HG03558 (cell line): Measurements from ENCODE around the gene CSF1.
"Not testable (repeated sequence)": the region's sequence is repeated elsewhere in the genome, so short reads cannot be mapped to it uniquely, and the experiment has no call there.

ENCODE experiments used
- ATAC-seq: cut with Tn5 transposase; IDR thresholded peaks from one replicate; pipeline ENCODE4 v1.9.1; 2021; ENCODE audit warnings: moderate number of reproducible peaks; ENCODE audit not compliant: unreplicated experiment; ENCODE audit errors: extremely low read depth

Gene CSF1

DNA sequence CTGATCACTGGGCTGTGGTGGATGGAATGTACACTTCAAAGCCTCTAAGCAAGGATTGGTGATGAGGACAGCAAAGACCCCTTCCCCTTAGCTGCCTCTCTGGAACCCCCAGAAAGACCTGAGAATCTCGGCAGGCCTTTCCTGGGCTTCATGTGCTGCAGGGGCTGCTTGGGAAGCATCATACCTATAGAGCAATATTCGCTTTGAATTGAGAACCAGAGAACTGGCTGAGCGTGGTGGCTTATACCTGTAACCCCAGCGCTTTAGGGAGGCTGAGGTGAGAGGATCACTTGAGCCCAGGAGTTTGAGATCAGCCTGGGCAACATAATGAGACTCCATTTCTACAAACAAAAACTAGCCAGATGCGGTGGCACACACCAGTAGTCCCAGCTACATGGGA, 22.0 kb downstream of the CSF1 start:
- no peak for ATAC-seq

- no peak for ATAC-seq
Measured at GRCh38 chr1:109933856-109934711, 23.4 kb downstream of the CSF1 start.

DNA sequence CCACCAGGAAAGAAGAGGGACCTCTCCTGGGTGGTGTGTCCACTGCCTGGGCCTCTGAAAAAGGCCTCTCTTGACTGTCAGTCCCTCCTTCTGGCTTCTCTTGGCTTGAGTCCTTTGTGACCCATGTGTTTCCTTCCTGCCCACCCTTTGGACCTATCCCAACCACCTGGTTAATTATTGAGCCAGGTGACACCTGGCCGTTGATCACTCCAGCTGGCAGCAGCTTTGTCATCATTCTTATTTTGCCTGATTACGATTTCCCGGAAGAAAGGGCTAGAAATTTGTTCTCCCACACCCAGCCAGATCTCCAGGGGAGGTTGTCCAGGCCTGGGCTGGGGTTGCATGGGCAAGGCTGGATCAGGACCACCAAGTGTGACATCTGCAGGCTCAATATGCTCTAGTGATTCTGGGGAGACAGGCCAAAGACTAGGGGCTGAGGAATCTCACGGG, 24.8 kb downstream of the CSF1 start:
- ATAC-seq: no peak

DNA sequence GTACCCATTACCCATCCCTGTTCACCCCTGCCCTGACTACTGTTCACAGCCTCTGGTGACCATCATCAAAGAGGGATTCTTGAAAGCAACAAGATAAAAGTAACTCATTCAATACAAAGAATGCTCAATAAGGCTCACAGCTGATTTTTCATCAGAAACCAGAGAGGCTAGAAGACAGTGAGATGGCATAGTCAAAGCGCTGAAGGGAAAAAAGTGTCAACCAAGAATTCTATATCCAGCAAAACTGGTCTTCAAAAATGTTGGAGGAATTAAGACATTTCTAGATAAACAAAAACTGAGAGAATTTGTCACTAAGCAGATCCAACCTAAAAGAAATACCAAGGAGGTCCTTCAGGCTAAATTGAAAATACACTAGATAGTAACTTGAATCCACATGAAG, 27.1 kb downstream of the CSF1 start:
- ATAC-seq: no peak

DNA sequence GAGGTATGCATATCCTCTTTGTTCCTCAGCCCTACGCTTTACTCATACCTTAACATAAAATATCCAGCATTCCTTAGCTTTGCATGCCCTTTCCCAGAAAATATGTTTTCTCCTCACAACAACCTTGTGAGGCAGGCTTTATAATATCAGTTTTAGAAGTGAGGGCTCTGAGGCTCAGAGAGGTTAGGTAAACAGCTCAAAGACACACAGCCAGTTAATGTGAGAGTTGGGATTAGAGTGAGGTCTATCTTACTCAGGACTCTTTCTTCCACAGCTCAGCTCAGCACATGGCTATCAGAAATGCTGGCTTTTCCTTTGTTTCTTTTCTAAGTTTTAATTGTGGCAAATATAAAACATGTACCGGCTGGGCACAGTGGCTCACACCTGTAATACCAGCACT, 27.9 kb downstream of the CSF1 start:
- ATAC-seq: no peak

GRCh38 chr1:109942434-109942833, 31.8 kb downstream of the CSF1 start:
- ATAC-seq: no peak

DNA sequence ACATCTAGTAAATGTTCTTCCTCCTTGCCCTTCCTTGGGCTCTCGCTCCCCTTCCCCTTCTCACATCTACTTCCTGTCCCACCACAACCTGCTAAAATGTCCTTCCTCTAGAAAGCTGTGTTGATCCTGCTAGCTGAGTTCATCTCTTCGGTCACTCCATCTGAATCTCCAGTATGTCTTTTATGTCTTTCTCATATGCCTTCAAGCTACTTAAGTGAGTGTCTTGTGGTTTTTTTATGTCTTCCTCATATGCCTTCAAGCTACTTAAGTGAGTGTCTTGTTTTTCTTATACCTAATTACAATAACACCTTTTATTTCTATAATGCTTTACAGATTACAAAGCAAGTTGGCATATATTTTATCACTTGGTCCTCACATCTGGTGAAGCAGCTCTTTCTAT, 33.9 kb downstream of the CSF1 start:
- no peak for ATAC-seq

DNA sequence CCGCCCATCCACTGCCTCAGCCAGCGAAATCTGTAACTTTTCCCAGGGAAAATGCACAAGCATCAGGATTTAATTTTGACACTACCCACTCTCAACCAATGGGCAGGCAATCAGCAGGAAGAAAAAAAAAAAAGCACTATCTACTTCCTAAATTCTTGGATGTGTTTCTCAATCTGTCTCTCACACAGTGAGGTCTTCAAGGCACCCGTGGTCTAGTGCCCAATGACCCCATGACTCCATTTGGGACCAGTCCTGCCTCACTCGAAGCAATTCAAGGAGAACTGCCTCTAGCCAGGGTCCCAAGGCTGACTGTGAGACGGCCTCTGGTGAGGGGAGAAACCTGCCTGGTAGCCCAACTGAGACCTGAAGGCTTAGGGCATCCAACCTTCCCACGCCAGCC, 35.9 kb downstream of the CSF1 start:
- no peak for ATAC-seq

DNA sequence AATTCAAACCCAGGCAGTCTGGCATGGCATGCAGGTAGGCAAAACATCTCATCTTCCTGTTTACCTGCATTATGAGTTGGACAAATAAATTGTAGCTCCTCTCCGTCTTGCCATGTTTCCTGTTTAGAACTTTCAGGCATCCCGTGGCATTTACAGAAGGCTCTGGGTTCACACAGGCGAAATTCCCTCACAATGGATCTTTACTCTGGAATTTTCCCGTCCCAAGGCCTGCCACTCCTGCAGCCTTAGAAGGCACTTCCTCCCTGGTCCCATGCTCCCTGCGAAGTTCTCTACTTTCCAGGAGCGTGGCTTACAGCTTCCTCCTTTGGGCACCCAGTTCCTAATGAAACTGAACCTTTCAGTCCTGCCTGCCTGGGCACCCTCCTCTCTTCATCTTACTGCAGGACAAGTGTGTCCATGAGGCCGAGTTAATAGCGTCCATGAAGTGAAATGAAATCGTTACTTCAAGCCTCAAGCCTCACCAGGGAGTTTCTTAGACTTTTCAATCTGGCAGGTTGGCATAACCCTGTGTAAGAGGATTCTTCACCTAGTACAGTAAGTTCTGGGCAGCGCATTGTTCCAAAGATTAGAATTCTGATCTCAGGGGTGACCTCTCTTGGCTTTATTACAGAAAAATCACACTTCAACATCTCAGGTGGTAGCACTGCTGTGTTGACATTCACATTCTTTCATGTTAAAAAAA, 37.1 kb downstream of the CSF1 start:
- no peak for ATAC-seq

DNA sequence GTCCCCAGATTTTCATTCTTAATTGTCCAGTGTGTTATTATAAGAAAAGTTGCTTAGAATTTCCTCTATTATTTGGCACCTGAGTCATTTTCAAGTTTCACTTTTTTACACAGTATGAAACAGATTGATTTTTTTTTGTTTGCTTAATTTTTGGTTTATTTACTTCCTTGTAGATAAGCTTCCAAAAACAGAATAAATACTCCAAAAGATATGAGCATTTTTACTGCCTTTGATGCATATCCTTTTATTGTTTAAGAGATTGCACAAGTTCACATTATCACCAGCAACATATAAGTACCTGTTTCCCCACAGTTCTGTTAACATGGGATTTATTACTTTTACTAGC, 37.6 kb downstream of the CSF1 start:
- ATAC-seq: no peak

DNA sequence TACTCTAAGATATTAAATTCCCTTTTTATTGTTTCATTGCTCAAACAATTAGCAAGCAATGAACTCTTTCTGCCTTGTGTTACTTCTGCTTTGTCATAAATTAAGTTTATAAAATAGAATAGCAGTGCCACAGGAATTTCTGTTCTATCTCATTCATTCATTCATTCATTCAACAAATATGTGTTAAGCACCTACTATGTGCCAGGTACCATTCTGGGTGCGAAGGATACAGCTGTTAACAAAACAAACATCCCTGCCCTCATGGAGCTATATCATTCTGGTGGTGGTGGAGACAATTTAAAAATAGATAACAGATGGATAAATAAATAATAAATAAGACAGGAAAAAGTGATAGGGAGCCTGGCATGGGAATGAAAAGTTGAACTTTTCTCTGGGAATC, 39.4 kb downstream of the CSF1 start:
- ATAC-seq: no peak

GRCh38 chr1:109950509-109950908, 39.9 kb downstream of the CSF1 start:
- ATAC-seq: no peak

DNA sequence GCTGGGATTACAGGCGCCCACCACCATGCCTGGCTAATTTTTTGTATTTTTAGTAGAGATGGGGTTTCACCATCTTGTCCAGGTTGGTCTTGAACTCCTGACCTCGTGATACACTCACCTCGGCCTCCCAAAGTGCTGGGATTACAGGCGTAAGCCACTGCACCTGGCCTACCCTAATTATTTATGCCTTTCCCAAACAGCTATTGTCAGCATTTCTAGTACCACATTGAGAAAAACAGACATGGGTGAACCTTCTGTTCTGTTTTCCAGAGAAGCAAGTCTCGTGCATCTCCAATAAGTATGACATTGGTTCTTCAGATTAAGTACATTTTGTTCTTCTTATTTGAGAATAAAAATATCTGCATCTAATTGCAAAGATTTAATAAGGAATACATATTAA, 40.9 kb downstream of the CSF1 start:
- not testable (repeated sequence) for ATAC-seq

DNA sequence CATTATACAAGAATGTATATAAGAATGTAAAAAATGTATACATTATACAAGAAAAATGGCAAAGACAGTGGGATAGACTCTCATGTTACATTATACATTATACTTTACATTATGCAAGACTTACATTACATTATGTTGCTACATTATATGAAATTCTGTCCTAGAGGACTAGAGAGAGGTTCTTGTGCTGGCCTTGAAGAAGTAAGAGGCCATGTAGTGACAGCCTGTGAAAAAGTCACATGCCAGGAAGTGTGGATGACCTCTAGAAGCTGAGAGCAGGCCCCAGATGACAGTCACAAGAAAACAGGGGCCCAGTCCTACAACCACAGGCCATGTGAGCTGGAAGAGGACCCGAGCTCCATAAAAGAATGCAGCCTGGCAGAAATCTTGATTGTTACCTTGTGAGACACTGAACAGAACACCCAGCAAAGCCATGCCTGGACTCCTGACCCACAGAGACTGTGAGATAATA, 43.4 kb downstream of the CSF1 start:
- ATAC-seq: no peak

- no peak for ATAC-seq
Measured at GRCh38 chr1:109959632-109959973, 49.0 kb downstream of the CSF1 start.

- no peak for ATAC-seq
Measured at GRCh38 chr1:109959974-109960744, 49.5 kb downstream of the CSF1 start.

GRCh38 chr1:109960745-109961094, 50.1 kb downstream of the CSF1 start:
- ATAC-seq: no peak

GRCh38 chr1:109963864-109964263, 53.2 kb downstream of the CSF1 start:
- ATAC-seq: no peak

DNA sequence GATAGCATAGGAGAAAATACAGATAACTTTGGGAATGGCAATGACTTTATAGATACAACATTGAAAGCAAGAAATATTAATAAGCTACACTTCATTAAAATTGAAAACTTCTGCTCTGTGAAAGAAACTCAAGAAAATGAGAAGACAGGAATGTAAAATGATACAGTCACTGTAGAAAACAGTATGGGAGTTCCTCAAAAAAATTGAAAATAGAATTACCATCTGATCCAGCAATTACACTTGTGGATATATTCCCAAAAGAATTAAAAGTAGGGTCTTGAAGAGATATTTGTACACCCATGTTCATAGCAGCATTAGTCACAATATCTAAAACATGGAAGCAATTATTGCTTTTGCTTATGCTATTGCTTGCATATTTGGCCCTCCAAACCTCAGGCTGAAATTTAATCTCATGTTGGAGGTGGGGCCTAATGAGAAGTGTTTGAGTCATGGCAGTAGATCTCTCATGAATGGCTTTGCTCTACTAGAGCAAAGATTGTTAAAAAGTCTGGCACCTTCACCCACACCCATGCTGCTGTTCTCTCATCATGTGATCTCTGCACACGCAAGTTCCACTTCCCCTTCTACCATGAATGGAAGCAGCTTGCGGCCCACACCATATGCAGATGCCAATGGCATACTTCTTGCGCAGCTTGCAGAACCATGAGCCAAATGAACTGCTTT, 58.6 kb downstream of the CSF1 start:
- no peak for ATAC-seq

DNA sequence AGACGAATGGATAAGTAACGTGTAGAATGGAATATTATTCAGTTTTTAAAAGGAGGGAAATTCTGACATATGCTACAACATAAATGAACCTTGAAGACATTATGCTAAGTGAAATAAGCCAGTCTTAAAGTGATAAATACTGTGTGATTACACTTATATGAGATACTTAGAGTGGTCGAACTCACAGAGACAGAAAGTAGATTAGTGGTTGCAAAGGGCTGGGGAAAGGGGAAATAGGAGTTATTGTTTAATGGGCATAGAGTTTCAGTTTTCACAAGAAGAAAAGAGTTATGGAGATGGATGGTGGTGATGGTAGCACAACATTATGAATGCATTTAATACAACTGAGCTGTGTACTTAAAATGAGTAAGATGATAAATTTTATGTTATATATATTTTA, 59.3 kb downstream of the CSF1 start:
- ATAC-seq: no peak

GRCh38 chr1:109971559-109971958, 60.9 kb downstream of the CSF1 start:
- no peak for ATAC-seq
